ENCODE results near the gene NEDD9.

DNA sequence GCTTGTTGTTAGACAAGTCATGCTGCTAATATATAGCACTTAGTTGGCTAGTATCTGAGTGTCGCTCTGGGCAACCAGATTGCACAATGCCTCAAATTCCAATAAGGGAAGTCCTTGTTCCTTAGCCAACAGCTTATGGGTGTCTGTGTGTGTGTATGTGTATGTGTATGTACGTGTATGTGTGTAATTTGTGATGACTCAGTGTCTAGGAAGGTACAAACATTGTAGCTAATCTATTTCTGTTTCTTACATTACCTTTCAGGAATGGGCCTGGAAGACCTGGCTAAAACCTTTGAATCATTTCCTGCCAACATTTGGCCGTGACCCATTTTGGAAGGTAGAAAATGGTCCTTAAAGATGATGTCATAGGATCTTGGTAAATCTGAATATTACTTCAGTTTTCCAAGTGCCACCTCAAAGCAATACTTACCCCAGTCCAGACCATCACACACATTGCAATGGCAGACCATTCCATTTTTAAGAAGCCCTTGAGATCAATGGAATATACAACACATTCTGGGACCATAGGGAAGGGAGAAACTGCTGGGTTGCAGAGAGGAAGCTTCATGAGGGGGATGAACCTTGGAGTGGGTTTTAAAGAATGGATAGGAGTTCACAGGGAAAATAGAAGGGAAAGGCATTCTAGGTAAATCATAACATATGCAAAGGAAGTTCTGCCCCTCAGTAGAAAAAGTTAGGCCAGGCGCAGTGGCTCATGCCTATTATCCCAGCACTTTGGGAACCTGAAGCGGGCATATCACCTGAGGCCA is 25.1 kb downstream of the NEDD9 start:
- TF ChIP-seq ZFP30 (CRISPR knock-in tag; IDR thresholded peaks at IDR 0.05) (no peak), ARNTL (CRISPR knock-in tag; IDR thresholded peaks at IDR 0.05; ENCODE audit: borderline replicate concordance, low read depth) (no peak), RARB (CRISPR knock-in tag; IDR thresholded peaks at IDR 0.05) (no peak), BACH2 (CRISPR knock-in tag; IDR thresholded peaks at IDR 0.05; ENCODE audit: borderline replicate concordance) (no peak), ZNF8 (CRISPR knock-in tag; IDR thresholded peaks at IDR 0.05) (no peak), SNAI2 (CRISPR knock-in tag; IDR thresholded peaks at IDR 0.05) (no peak), CSDC2 (CRISPR knock-in tag; IDR thresholded peaks at IDR 0.05) (no peak), TOX (CRISPR knock-in tag; IDR thresholded peaks at IDR 0.05; ENCODE audit: borderline replicate concordance) (0 out of 2 replicates have a peak, but pooled peaks have one; percentile 66), PPARA (CRISPR knock-in tag; IDR thresholded peaks at IDR 0.05; ENCODE audit: borderline replicate concordance) (no peak), TCF4 (CRISPR knock-in tag; IDR thresholded peaks at IDR 0.05; ENCODE audit: borderline replicate concordance) (no peak)
- TF ChIP-seq, protein P1, sequence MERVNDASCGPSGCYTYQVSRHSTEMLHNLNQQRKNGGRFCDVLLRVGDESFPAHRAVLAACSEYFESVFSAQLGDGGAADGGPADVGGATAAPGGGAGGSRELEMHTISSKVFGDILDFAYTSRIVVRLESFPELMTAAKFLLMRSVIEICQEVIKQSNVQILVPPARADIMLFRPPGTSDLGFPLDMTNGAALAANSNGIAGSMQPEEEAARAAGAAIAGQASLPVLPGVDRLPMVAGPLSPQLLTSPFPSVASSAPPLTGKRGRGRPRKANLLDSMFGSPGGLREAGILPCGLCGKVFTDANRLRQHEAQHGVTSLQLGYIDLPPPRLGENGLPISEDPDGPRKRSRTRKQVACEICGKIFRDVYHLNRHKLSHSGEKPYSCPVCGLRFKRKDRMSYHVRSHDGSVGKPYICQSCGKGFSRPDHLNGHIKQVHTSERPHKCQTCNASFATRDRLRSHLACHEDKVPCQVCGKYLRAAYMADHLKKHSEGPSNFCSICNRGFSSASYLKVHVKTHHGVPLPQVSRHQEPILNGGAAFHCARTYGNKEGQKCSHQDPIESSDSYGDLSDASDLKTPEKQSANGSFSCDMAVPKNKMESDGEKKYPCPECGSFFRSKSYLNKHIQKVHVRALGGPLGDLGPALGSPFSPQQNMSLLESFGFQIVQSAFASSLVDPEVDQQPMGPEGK (CRISPR knock-in tag; IDR thresholded peaks at IDR 0.05; ENCODE audit: borderline replicate concordance) = no peak; the same call in 1 of the 2 replicates

Measured in SK-N-SH treated with all-trans-retinoic acid at 6 μM for 48 hours (cell line).